ENCODE results near the gene GYS1. TPM values are rescaled to one million over a fixed set of nuclear protein-coding genes. Genes with fewer than 3 reads are reported as not detected.

The GYS1 gene
- total RNA-seq, 1 experiment from 2014 or later, result 59.6 TPM

- DNase-seq, result no peak
- peaks cover 69% of the 10 kb centered on the region for H3K36me3 Mint-ChIP-seq (ENCODE audit: insufficient read depth, unreplicated experiment)
- CTCF ChIA-PET, result interaction anchor here (0.6 to 2.3 kb wide), 21 partner anchors 8 to 279 kb away, joined by 3 to 17 read pairs (median 4); partner anchors contain the start of genes BAX, DHDH, GYS1 and HSD17B14
- intact Hi-C loops (cut with micrococcal nuclease; ENCODE audit: unreplicated experiment), result loop anchor here (2.0 kb wide), 1 partner anchor 175 kb away; no protein-coding TSS in a partner anchor
- H3K27me3 Mint-ChIP-seq (ENCODE audit: unreplicated experiment), result no peaks in the 10 kb centered on the region
- H3K4me1 Mint-ChIP-seq (ENCODE audit: low read depth, unreplicated experiment), result peaks cover 4% of the 10 kb centered on the region
- no peak overlapping the region for H3K4me3 Mint-ChIP-seq (ENCODE audit: low read depth, unreplicated experiment)
- no peak overlapping the region for H3K27ac Mint-ChIP-seq (ENCODE audit: unreplicated experiment)
- BruUV-seq (replicated peaks), result no TSS peak
- no peaks in the 10 kb centered on the region for H3K9me3 Mint-ChIP-seq (ENCODE audit: low read depth, unreplicated experiment)
- no peak for TF ChIP-seq CTCF (IDR thresholded peaks at IDR 0.05; ENCODE audit: unreplicated experiment)
Measured at GRCh38 chr19:48970139-48970766, 22.9 kb downstream of the GYS1 start.

- CTCF ChIA-PET, result interaction anchor here (1.1 to 2.3 kb wide), 4 partner anchors 24 to 174 kb away, joined by 3 to 17 read pairs (median 13); partner anchors contain the start of genes GYS1, HSD17B14 and RUVBL2
- no peak for DNase-seq
- Mint-ChIP-seq H3K27me3 (ENCODE audit: unreplicated experiment) (no peaks in the 10 kb centered on the region), H3K27ac (ENCODE audit: unreplicated experiment) (no peak overlapping the region), H3K9me3 (ENCODE audit: low read depth, unreplicated experiment) (no peaks in the 10 kb centered on the region), H3K4me1 (ENCODE audit: low read depth, unreplicated experiment) (peaks cover 12% of the 10 kb centered on the region), H3K36me3 (ENCODE audit: insufficient read depth, unreplicated experiment) (peaks cover 72% of the 10 kb centered on the region), H3K4me3 (ENCODE audit: low read depth, unreplicated experiment) (no peak overlapping the region)
- intact Hi-C loops (cut with micrococcal nuclease; ENCODE audit: unreplicated experiment), result loop anchor here (2.0 to 5.0 kb wide), 2 partner anchors 175 to 332 kb away; partner anchors contain the start of gene DBP
- BruUV-seq (replicated peaks), result no TSS peak
- TF ChIP-seq CTCF (IDR thresholded peaks at IDR 0.05; ENCODE audit: unreplicated experiment), result no peak
Measured at GRCh38 chr19:48969276-48970138, 23.6 kb downstream of the GYS1 start.

- H3K4me3 Mint-ChIP-seq (ENCODE audit: low read depth, unreplicated experiment), result no peak overlapping the region
- H3K4me1 Mint-ChIP-seq (ENCODE audit: low read depth, unreplicated experiment), result peaks cover 19% of the 10 kb centered on the region
- TF ChIP-seq CTCF (IDR thresholded peaks at IDR 0.05; ENCODE audit: unreplicated experiment), result no peak
- no peaks in the 10 kb centered on the region for H3K27me3 Mint-ChIP-seq (ENCODE audit: unreplicated experiment)
- CTCF ChIA-PET, result no interaction called here
- no peak overlapping the region for H3K27ac Mint-ChIP-seq (ENCODE audit: unreplicated experiment)
- no peak for DNase-seq
- no TSS peak for BruUV-seq (replicated peaks)
- H3K36me3 Mint-ChIP-seq (ENCODE audit: insufficient read depth, unreplicated experiment), result peaks cover 72% of the 10 kb centered on the region
- no peaks in the 10 kb centered on the region for H3K9me3 Mint-ChIP-seq (ENCODE audit: low read depth, unreplicated experiment)
- intact Hi-C loops (cut with micrococcal nuclease; ENCODE audit: unreplicated experiment), result loop anchor here (5.0 kb wide), 1 partner anchor 332 kb away; the partner anchor contains the start of gene DBP
Measured at GRCh38 chr19:48968813-48969218, 24.3 kb downstream of the GYS1 start.

GRCh38 chr19:48968179-48968661 lies 24.9 kb downstream of the GYS1 start:
- H3K27ac Mint-ChIP-seq (ENCODE audit: unreplicated experiment), result peak overlapping the region; percentile 99
- no peaks in the 10 kb centered on the region for H3K27me3 Mint-ChIP-seq (ENCODE audit: unreplicated experiment)
- peak overlapping the region; percentile 98 for H3K4me3 Mint-ChIP-seq (ENCODE audit: low read depth, unreplicated experiment)
- DNase-seq, result no peak
- CTCF ChIA-PET, result no interaction called here
- TF ChIP-seq CTCF (IDR thresholded peaks at IDR 0.05; ENCODE audit: unreplicated experiment), result no peak
- peaks cover 25% of the 10 kb centered on the region for H3K4me1 Mint-ChIP-seq (ENCODE audit: low read depth, unreplicated experiment)
- H3K9me3 Mint-ChIP-seq (ENCODE audit: low read depth, unreplicated experiment), result no peaks in the 10 kb centered on the region
- peaks cover 75% of the 10 kb centered on the region for H3K36me3 Mint-ChIP-seq (ENCODE audit: insufficient read depth, unreplicated experiment)
- intact Hi-C loops (cut with micrococcal nuclease; ENCODE audit: unreplicated experiment), result loop anchor here (5.0 kb wide), 1 partner anchor 331 kb away; the partner anchor contains the start of gene DBP
- TSS peak; percentile 10 for BruUV-seq (replicated peaks)
